ENCODE data around the gene SLC39A11.
"Not testable (repeated sequence)": the region's sequence is repeated elsewhere in the genome, so short reads cannot be mapped to it uniquely, and the experiment has no call there.

The SLC39A11 gene

GRCh38 chr17:72775237-72775636, 317.3 kb downstream of the SLC39A11 start:
- no peak for DNase-seq
- 95% methylated on average over 5 of the region's 5 CpGs for WGBS
- Histone ChIP-seq H3K9ac (ENCODE audit: low read length) (no peak overlapping the region), H2BK5ac (ENCODE audit: low read depth, low read length, poor library complexity, severe bottlenecking) (no peak overlapping the region), H2BK12ac (ENCODE audit: low read length in 2 of 2) (no peak overlapping the region), H3K4me2 (ENCODE audit: low read length, poor library complexity, severe bottlenecking) (no peak overlapping the region), H3K36me3 (ENCODE audit: control insufficient read depth in 1 of 2, insufficient read depth in 2 of 2, low read depth in 1 of 2, low read length in 2 of 2) (peaks cover 3 to 8% of the 10 kb centered on the region in 2 experiments), H3K4me1 (ENCODE audit: control insufficient read depth, insufficient read depth, low read depth, low read length) (no peaks in the 10 kb centered on the region), H3K27me3 (ENCODE audit: control insufficient read depth in 1 of 2, insufficient read depth in 1 of 2, low read length in 2 of 2) (no peaks in the 10 kb centered on the region), H2AK5ac (ENCODE audit: low read length, severe bottlenecking) (no peak overlapping the region), H3K27ac (ENCODE audit: low read length, poor library complexity, severe bottlenecking) (no peak overlapping the region), H3K4me3 (ENCODE audit: insufficient read depth in 1 of 2, low read depth in 1 of 2, low read length in 2 of 2) (no peak overlapping the region), H3K9me3 (ENCODE audit: control insufficient read depth, low read length) (no peaks in the 10 kb centered on the region), H2BK15ac (ENCODE audit: low read depth, poor library complexity, severe bottlenecking) (no peak overlapping the region), H2AFZ (ENCODE audit: low read depth, low read length) (no peak overlapping the region), H3K18ac (ENCODE audit: low read depth in 1 of 2, low read length in 2 of 2) (no peak overlapping the region), H2BK120ac (ENCODE audit: low read depth, low read length) (no peak overlapping the region), H4K91ac (ENCODE audit: low read length) (no peak overlapping the region), H3K14ac (ENCODE audit: low read length in 2 of 2) (no peak overlapping the region), H3K79me1 (replicated peaks; ENCODE audit: low read length, poor library complexity, severe bottlenecking) (no peaks in the 10 kb centered on the region), H3K4ac (ENCODE audit: low read depth in 1 of 2, low read length in 2 of 2) (no peak overlapping the region), H3K23ac (ENCODE audit: low read length in 2 of 2) (no peak overlapping the region), H4K8ac (ENCODE audit: low read length) (no peak overlapping the region)

GRCh38 chr17:72774236-72774635, 318.3 kb downstream of the SLC39A11 start:
- Histone ChIP-seq H3K23ac (ENCODE audit: low read length in 2 of 2) (no peak overlapping the region), H3K18ac (ENCODE audit: low read depth in 1 of 2, low read length in 2 of 2) (no peak overlapping the region), H2BK15ac (ENCODE audit: low read depth, poor library complexity, severe bottlenecking) (no peak overlapping the region)

GRCh38 chr17:72773225-72773624, 319.3 kb downstream of the SLC39A11 start:
- not testable (repeated sequence) for H3K27ac ChIP-seq (ENCODE audit: low read length, poor library complexity, severe bottlenecking); H3K36me3 ChIP-seq (ENCODE audit: control insufficient read depth in 1 of 2, insufficient read depth in 2 of 2, low read depth in 1 of 2, low read length in 2 of 2); H3K9me3 ChIP-seq (ENCODE audit: control insufficient read depth, low read length); H2BK5ac ChIP-seq (ENCODE audit: low read depth, low read length, poor library complexity, severe bottlenecking); H4K91ac ChIP-seq (ENCODE audit: low read length); H2AK5ac ChIP-seq (ENCODE audit: low read length, severe bottlenecking); H2AFZ ChIP-seq (ENCODE audit: low read depth, low read length); H3K79me1 ChIP-seq (replicated peaks; ENCODE audit: low read length, poor library complexity, severe bottlenecking); H3K4me3 ChIP-seq (ENCODE audit: insufficient read depth in 1 of 2, low read depth in 1 of 2, low read length in 2 of 2); H3K4ac ChIP-seq (ENCODE audit: low read depth in 1 of 2, low read length in 2 of 2); H4K8ac ChIP-seq (ENCODE audit: low read length); H3K14ac ChIP-seq (ENCODE audit: low read length in 2 of 2); H2BK12ac ChIP-seq (ENCODE audit: low read length in 2 of 2); DNase-seq; H3K23ac ChIP-seq (ENCODE audit: low read length in 2 of 2); H3K9ac ChIP-seq (ENCODE audit: low read length); H2BK120ac ChIP-seq (ENCODE audit: low read depth, low read length); H3K4me1 ChIP-seq (ENCODE audit: control insufficient read depth, insufficient read depth, low read depth, low read length); H3K18ac ChIP-seq (ENCODE audit: low read depth in 1 of 2, low read length in 2 of 2); H3K27me3 ChIP-seq (ENCODE audit: control insufficient read depth in 1 of 2, insufficient read depth in 1 of 2, low read length in 2 of 2); H3K4me2 ChIP-seq (ENCODE audit: low read length, poor library complexity, severe bottlenecking); H2BK15ac ChIP-seq (ENCODE audit: low read depth, poor library complexity, severe bottlenecking)
- WGBS: 83% methylated on average over 1 of the region's 1 CpG

More at GRCh38 chr17:72774236-72774635, 318.3 kb downstream of the SLC39A11 start:
- Histone ChIP-seq H3K27ac (ENCODE audit: low read length, poor library complexity, severe bottlenecking) (no peak overlapping the region), H3K9ac (ENCODE audit: low read length) (no peak overlapping the region), H3K79me1 (replicated peaks; ENCODE audit: low read length, poor library complexity, severe bottlenecking) (no peaks in the 10 kb centered on the region), H4K91ac (ENCODE audit: low read length) (no peak overlapping the region), H3K4me2 (ENCODE audit: low read length, poor library complexity, severe bottlenecking) (no peak overlapping the region), H4K8ac (ENCODE audit: low read length) (no peak overlapping the region), H3K9me3 (ENCODE audit: control insufficient read depth, low read length) (no peaks in the 10 kb centered on the region), H3K4me3 (ENCODE audit: insufficient read depth in 1 of 2, low read depth in 1 of 2, low read length in 2 of 2) (no peak overlapping the region), H3K14ac (ENCODE audit: low read length in 2 of 2) (no peak overlapping the region), H2BK5ac (ENCODE audit: low read depth, low read length, poor library complexity, severe bottlenecking) (no peak overlapping the region), H3K4me1 (ENCODE audit: control insufficient read depth, insufficient read depth, low read depth, low read length) (no peaks in the 10 kb centered on the region), H3K4ac (ENCODE audit: low read depth in 1 of 2, low read length in 2 of 2) (no peak overlapping the region), H2BK12ac (ENCODE audit: low read length in 2 of 2) (no peak overlapping the region), H3K36me3 (ENCODE audit: control insufficient read depth in 1 of 2, insufficient read depth in 2 of 2, low read depth in 1 of 2, low read length in 2 of 2) (peaks cover 4 to 8% of the 10 kb centered on the region in 2 experiments), H3K27me3 (ENCODE audit: control insufficient read depth in 1 of 2, insufficient read depth in 1 of 2, low read length in 2 of 2) (no peaks in the 10 kb centered on the region), H2AFZ (ENCODE audit: low read depth, low read length) (no peak overlapping the region), H2BK120ac (ENCODE audit: low read depth, low read length) (no peak overlapping the region), H2AK5ac (ENCODE audit: low read length, severe bottlenecking) (no peak overlapping the region)
- WGBS: 85% methylated on average over 4 of the region's 4 CpGs
- no peak for DNase-seq

- Histone ChIP-seq H2AFZ (ENCODE audit: low read depth, low read length) (no peak overlapping the region), H4K8ac (ENCODE audit: low read length) (no peak overlapping the region), H2BK120ac (ENCODE audit: low read depth, low read length) (no peak overlapping the region), H3K18ac (ENCODE audit: low read depth in 1 of 2, low read length in 2 of 2) (no peak overlapping the region), H2BK5ac (ENCODE audit: low read depth, low read length, poor library complexity, severe bottlenecking) (no peak overlapping the region), H3K36me3 (ENCODE audit: control insufficient read depth in 1 of 2, insufficient read depth in 2 of 2, low read depth in 1 of 2, low read length in 2 of 2) (peaks cover 4 to 8% of the 10 kb centered on the region in 2 experiments), H3K27me3 (ENCODE audit: control insufficient read depth in 1 of 2, insufficient read depth in 1 of 2, low read length in 2 of 2) (no peaks in the 10 kb centered on the region), H3K9ac (ENCODE audit: low read length) (no peak overlapping the region), H3K4me2 (ENCODE audit: low read length, poor library complexity, severe bottlenecking) (no peak overlapping the region), H3K23ac (ENCODE audit: low read length in 2 of 2) (no peak overlapping the region), H3K4ac (ENCODE audit: low read depth in 1 of 2, low read length in 2 of 2) (no peak overlapping the region), H3K4me1 (ENCODE audit: control insufficient read depth, insufficient read depth, low read depth, low read length) (no peaks in the 10 kb centered on the region), H3K9me3 (ENCODE audit: control insufficient read depth, low read length) (no peaks in the 10 kb centered on the region), H3K27ac (ENCODE audit: low read length, poor library complexity, severe bottlenecking) (no peak overlapping the region), H3K79me1 (replicated peaks; ENCODE audit: low read length, poor library complexity, severe bottlenecking) (no peaks in the 10 kb centered on the region), H3K14ac (ENCODE audit: low read length in 2 of 2) (no peak overlapping the region), H2BK15ac (ENCODE audit: low read depth, poor library complexity, severe bottlenecking) (no peak overlapping the region), H2BK12ac (ENCODE audit: low read length in 2 of 2) (no peak overlapping the region), H3K4me3 (ENCODE audit: insufficient read depth in 1 of 2, low read depth in 1 of 2, low read length in 2 of 2) (no peak overlapping the region), H2AK5ac (ENCODE audit: low read length, severe bottlenecking) (no peak overlapping the region), H4K91ac (ENCODE audit: low read length) (no peak overlapping the region)
- WGBS: 95% methylated on average over 7 of the region's 7 CpGs
- DNase-seq: no peak
These were observed 320.1 kb downstream of the SLC39A11 start for GRCh38 chr17:72772331-72772821.

Measured in mesenchymal stem cell (in vitro differentiated cells and primary cell).